KMS-11 (cell line): ENCODE data around the gene ALPK3.

Experiments used
- H2AFZ ChIP-seq: fragments of 200-600 bp; sonication (generic); 2 replicates; pipeline ENCODE4 v1.6.1; 2016; ENCODE audit warnings: antibody characterized with exemption, mixed run types, low read depth
- H3K27ac ChIP-seq: fragments of 200-600 bp; sonication (generic); 2 replicates; pipeline ENCODE4 v1.6.1; 2016; ENCODE audit warnings: mild to moderate bottlenecking, mixed run types
- H3K27me3 ChIP-seq: fragments of 200-600 bp; sonication (generic); 2 replicates; pipeline ENCODE4 v1.6.1; 2017; ENCODE audit warnings: mild to moderate bottlenecking, low read depth, mixed run types, moderate library complexity; ENCODE audit not compliant: insufficient read depth
- H3K36me3 ChIP-seq: fragments of 200-600 bp; sonication (generic); 2 replicates; pipeline ENCODE4 v1.6.1; 2017; ENCODE audit warnings: mild to moderate bottlenecking, mixed run types; ENCODE audit not compliant: insufficient read depth
- H3K4me1 ChIP-seq: fragments of 200-600 bp; sonication (generic); 2 replicates; pipeline ENCODE4 v1.6.1; 2016; ENCODE audit warnings: mild to moderate bottlenecking, low read depth, mixed run types; ENCODE audit not compliant: poor library complexity, severe bottlenecking
- H3K4me2 ChIP-seq: fragments of 200-600 bp; sonication (generic); 2 replicates; pipeline ENCODE4 v1.7.0; 2016; ENCODE audit warnings: mild to moderate bottlenecking, mixed run types
- H3K4me3 ChIP-seq: fragments of 200-600 bp; sonication (generic); IDR thresholded peaks from 2 replicates; pipeline ENCODE4 v1.6.1; 2017; ENCODE audit warnings: low read depth, low read length, mixed read lengths; ENCODE audit not compliant: insufficient read depth
- H3K79me2 ChIP-seq: fragments of 200-600 bp; sonication (generic); 2 replicates; pipeline ENCODE4 v1.6.1; 2016; ENCODE audit warnings: low read depth, mixed run types; ENCODE audit not compliant: insufficient read depth
- H3K9ac ChIP-seq: fragments of 200-600 bp; sonication (generic); 2 replicates; pipeline ENCODE4 v1.6.1; 2016; ENCODE audit warnings: mild to moderate bottlenecking, mixed run types
- H4K20me1 ChIP-seq: fragments of 200-600 bp; sonication (generic); 2 replicates; pipeline ENCODE4 v1.6.1; 2016; ENCODE audit warnings: mild to moderate bottlenecking, mixed run types; ENCODE audit not compliant: insufficient read depth
- TF ChIP-seq, protein P1 (sequence below): fragments of 200-600 bp; sonication (generic); conservative IDR thresholded peaks from 2 replicates; pipeline ENCODE4 v1.6.1; 2017; ENCODE audit warnings: low read depth, mild to moderate bottlenecking, antibody characterized with exemption, low read length, moderate library complexity, mixed read lengths

The ALPK3 gene

GRCh38 chr15:84791763-84792162, 25.4 kb upstream of the ALPK3 start:
- H3K9ac ChIP-seq, result no peak overlapping the region
- peaks cover 18% of the 10 kb centered on the region for H3K4me1 ChIP-seq
- no peak overlapping the region for H3K4me3 ChIP-seq
- H4K20me1 ChIP-seq, result no peaks in the 10 kb centered on the region
- H3K27ac ChIP-seq, result no peak overlapping the region
- H2AFZ ChIP-seq, result no peak overlapping the region
- peaks cover 4% of the 10 kb centered on the region; the same call in 1 of the 2 replicates for H3K36me3 ChIP-seq
- peaks cover 20% of the 10 kb centered on the region; the same call in 1 of the 2 replicates for H3K79me2 ChIP-seq
- H3K4me2 ChIP-seq, result no peak overlapping the region
- TF ChIP-seq, protein P1, sequence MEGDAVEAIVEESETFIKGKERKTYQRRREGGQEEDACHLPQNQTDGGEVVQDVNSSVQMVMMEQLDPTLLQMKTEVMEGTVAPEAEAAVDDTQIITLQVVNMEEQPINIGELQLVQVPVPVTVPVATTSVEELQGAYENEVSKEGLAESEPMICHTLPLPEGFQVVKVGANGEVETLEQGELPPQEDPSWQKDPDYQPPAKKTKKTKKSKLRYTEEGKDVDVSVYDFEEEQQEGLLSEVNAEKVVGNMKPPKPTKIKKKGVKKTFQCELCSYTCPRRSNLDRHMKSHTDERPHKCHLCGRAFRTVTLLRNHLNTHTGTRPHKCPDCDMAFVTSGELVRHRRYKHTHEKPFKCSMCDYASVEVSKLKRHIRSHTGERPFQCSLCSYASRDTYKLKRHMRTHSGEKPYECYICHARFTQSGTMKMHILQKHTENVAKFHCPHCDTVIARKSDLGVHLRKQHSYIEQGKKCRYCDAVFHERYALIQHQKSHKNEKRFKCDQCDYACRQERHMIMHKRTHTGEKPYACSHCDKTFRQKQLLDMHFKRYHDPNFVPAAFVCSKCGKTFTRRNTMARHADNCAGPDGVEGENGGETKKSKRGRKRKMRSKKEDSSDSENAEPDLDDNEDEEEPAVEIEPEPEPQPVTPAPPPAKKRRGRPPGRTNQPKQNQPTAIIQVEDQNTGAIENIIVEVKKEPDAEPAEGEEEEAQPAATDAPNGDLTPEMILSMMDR, result no peak
- H3K27me3 ChIP-seq, result no peaks in the 10 kb centered on the region

- H2AFZ ChIP-seq, result no peak overlapping the region
- peaks cover 1% of the 10 kb centered on the region for H3K4me1 ChIP-seq
- peaks cover 7% of the 10 kb centered on the region; the same call in 1 of the 2 replicates for H3K79me2 ChIP-seq
- no peak overlapping the region for H3K9ac ChIP-seq
- no peak overlapping the region for H3K4me3 ChIP-seq
- H3K36me3 ChIP-seq, result peaks cover 4% of the 10 kb centered on the region; the same call in 1 of the 2 replicates
- H3K4me2 ChIP-seq, result no peak overlapping the region
- no peak overlapping the region for H3K27ac ChIP-seq
- no peaks in the 10 kb centered on the region for H4K20me1 ChIP-seq
- TF ChIP-seq, protein P1, result no peak
- H3K27me3 ChIP-seq, result no peaks in the 10 kb centered on the region
Observed at GRCh38 chr15:84793431-84794161, 23.6 kb upstream of the ALPK3 start.

DNA sequence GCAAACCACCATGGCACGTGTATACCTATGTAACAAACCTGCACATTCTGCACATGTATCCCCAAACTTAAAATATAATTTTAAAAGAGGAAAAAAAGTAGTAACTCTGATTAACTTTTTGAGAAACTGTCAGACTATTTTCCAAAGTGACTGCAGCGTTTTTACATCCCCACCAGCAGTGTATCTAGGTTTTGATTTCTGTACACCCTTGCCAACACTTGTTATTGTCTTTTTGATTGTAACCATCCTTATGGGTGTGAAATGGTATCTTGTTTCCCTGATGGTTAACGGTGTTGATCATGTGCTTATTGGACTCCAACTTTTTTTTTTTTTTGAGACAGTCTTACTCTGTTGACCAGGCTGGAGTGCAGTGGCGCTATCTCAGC, 23.0 kb upstream of the ALPK3 start:
- peaks cover 4% of the 10 kb centered on the region for H3K36me3 ChIP-seq
- no peak overlapping the region for H3K9ac ChIP-seq
- H3K79me2 ChIP-seq, result peaks cover 5% of the 10 kb centered on the region; the same call in 1 of the 2 replicates
- no peak overlapping the region for H3K4me2 ChIP-seq
- H3K4me3 ChIP-seq, result no peak overlapping the region
- no peak overlapping the region for H2AFZ ChIP-seq
- TF ChIP-seq, protein P1, result no peak
- H3K27ac ChIP-seq, result no peak overlapping the region
- no peaks in the 10 kb centered on the region for H4K20me1 ChIP-seq
- H3K27me3 ChIP-seq, result no peaks in the 10 kb centered on the region
- no peaks in the 10 kb centered on the region for H3K4me1 ChIP-seq

DNA sequence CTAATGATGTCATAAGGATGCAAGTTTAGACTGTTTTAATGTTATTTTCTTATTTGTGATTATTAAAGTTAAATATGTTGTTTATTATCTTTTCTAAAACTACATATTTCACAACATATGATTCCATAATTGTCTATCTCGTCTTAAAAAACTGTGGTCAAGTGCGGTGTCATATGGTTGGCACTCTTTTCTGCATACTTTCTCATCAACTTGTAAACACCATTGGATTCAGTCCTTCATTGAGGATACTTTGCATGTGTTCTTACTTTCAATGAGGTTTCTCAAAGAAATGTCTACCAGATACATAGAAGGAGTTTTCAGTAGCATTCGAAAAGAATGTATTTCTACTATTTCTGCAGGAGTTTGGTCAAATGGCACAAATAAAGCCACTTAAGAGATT, 22.0 kb upstream of the ALPK3 start:
- peaks cover 9% of the 10 kb centered on the region for H3K36me3 ChIP-seq
- no peaks in the 10 kb centered on the region for H3K27me3 ChIP-seq
- TF ChIP-seq, protein P1, result no peak
- no peak overlapping the region for H2AFZ ChIP-seq
- no peak overlapping the region for H3K4me2 ChIP-seq
- H3K4me1 ChIP-seq, result no peaks in the 10 kb centered on the region
- H3K27ac ChIP-seq, result no peak overlapping the region
- no peak overlapping the region for H3K9ac ChIP-seq
- no peaks in the 10 kb centered on the region for H4K20me1 ChIP-seq
- no peak overlapping the region for H3K4me3 ChIP-seq
- H3K79me2 ChIP-seq, result peaks cover 4% of the 10 kb centered on the region; the same call in 1 of the 2 replicates
